Activated CD8-positive, alpha-beta memory T cell treated with anti-CD3 and anti-CD28 coated beads, Interleukin-2, amount 50 U/mL, for 4 hours (primary cell): ENCODE measurements around the gene CBY1.
A peak's percentile ranks its signal among the peaks of the same experiment; 100 is the strongest.

Experiments used
- DNase-seq: peaks from one replicate; pipeline ENCODE4 v3.0.0-alpha.2; 2020

CBY1 gene

GRCh38 chr22:38652859-38653258 is 3.6 kb upstream of the CBY1 start:
- no peak for DNase-seq

DNA sequence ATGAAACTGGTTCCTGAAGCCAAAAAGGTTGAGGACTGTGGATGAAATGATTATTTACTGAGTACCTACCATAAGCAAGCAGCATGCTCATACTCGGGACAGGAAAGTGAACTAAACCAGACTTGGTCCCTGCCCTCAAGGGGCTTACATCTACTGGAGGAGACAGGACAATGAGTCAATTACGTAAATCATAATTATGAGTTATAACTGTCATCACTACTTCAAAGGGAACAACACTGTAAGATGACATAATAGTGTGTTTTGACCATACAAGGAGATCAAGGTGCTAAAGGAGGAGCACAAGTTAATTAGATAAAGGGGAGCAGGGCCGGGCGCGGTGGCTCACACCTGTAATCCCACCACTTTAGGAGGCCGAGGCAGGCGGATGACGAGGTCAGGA is 2.7 kb upstream of the CBY1 start:
- DNase-seq: no peak

DNA sequence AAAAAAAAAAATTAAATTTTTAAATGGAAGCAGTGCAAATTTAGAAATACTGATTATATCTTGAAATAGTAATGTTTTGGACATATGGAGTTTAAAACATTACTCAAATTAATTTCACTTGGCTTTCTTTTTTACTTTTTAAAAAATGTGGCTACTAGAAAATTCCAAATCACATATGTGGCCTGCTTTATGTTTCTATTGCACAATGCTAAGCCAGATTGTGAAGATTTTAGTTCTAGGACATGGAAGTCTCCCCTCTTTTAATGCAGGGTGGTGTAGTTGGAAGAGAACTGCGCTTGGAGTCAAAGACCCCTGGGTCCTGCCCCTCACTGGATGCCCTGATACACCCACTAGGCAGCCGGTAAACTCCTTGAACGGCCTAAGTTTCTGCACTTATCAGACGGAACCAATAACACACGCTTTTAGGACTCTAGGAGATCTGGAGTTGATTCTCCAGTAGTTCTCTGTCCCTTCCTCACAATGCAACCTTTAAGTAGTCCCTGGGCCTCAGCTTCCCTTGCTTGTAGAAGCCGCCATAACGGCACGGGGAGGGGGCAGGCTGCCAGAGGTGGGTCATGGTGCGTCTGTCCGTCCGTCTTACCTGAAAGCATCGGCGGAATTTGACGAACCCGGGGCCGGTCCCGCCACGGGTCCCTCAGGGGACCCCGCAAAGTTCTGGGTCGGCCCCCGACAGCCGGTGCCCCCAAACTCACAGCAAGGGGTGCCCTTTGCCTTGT is 751 bp upstream of the CBY1 start:
- no peak for DNase-seq

GRCh38 chr22:38657045-38657909 is 839 bp downstream of the CBY1 start:
- DNase-seq: no peak

DNA sequence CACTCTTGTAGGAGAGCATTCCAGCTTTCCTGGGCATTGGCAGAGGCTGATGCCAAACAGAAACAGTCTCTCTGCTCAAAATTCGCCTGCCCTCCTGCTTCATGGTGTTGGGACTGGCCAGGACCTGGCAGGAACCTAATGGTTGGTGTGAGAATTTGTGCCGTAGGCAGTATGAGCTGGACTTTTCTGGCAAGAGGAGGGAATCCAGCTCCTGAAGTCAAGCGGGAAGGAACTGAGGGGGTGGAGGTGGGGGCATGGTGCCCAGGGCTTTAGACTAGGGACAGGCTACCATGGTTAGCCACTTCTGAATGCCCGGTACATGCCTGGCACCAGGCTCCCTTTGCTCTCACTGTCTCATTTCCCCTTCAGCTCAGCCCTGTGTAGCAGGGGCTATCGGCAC is 18.4 kb downstream of the CBY1 start:
- DNase-seq: no peak

- DNase-seq: no peak
Observed at GRCh38 chr22:38675833-38676232, 19.4 kb downstream of the CBY1 start.

GRCh38 chr22:38681582-38682335 is 25.3 kb downstream of the CBY1 start, which contains the start of gene TOMM22:
Gene TOMM22 (plus strand): TSS chr22:38681957. CDS start chr22:38681979, 22 bp downstream.
- DNase-seq: peak; percentile 80

- DNase-seq: no peak
Observed at GRCh38 chr22:38684895-38685294, 28.5 kb downstream of the CBY1 start.

DNA sequence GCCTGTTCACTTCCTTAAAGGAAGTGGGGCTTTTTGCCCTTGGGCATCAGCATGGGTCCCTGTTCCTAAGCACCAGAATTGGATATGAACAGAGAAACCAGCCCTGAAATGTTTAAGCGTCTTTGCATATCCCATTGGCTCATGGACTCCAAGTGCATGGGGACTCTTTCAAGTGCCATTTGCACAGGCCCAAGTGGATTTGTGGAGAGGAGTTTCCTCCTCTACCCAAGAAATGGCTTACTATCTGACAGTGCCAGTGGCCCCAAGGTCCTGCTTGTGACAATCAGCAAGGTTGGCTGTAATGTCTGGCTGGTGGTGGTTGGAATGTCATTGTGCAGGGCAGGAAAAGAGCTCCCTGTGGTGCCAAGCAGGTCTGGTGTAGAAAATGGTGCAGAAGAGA is 29.3 kb downstream of the CBY1 start:
- DNase-seq: no peak

- DNase-seq: no peak
Observed at GRCh38 chr22:38689651-38690050, 33.2 kb downstream of the CBY1 start.

DNA sequence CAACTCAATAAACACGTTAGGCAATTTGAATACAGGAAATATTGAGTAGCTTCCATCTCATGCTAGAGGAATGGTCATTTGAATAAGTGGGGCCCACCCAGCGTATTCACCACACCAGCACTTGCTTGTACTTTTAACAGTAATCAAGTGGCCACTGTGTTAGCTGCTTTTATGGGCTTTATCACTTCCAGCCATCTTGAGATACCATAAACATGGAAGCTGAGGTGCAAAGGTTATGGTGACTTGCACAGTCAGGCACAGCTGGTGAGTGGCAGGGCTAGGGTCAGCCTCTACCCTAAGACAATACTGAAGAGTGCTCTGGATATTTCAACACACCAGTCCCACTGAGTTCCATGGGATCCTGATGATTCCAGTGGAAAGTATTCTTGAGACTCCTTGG is 37.6 kb downstream of the CBY1 start:
- DNase-seq: no peak

- DNase-seq: no peak
Observed at GRCh38 chr22:38694940-38695339, 38.5 kb downstream of the CBY1 start.

DNA sequence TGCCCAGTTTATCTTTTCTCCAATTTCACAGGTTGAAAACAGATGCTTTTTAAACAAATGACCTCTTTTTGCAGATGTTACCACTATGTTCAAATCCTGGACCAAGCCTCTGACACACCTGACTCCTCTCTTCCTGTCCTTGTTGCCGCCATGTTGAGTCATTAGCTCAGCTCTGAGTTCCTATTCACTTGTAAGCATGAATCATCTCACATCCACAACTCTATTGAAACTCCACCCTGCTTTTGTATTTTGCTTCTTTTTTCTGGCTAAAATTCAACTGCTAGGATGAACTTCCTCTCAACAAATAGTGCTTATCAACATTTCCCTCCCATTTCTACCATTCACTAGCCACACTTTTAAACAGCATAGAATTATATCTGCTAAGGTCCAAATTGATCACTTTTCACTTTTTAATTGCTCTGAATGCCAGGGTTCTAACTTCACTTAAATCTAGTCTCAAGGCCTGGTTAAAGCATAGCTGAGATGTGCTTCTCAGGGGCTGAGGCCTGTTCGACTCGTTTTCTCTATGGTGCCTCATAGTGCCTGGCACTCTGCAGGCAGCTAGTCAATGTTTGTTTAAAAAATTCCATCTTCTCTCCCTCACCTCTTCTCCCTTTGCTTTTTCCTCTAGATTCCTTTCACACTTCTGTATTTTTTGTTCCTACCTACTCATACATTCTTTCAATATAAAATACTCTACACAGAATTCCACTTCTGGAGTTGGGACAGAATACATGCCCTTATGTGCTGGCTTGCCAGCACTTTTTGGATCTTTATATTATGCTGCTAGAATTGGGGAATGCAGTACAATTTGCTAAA is 40.4 kb downstream of the CBY1 start:
- peak; percentile 48 for DNase-seq

DNA sequence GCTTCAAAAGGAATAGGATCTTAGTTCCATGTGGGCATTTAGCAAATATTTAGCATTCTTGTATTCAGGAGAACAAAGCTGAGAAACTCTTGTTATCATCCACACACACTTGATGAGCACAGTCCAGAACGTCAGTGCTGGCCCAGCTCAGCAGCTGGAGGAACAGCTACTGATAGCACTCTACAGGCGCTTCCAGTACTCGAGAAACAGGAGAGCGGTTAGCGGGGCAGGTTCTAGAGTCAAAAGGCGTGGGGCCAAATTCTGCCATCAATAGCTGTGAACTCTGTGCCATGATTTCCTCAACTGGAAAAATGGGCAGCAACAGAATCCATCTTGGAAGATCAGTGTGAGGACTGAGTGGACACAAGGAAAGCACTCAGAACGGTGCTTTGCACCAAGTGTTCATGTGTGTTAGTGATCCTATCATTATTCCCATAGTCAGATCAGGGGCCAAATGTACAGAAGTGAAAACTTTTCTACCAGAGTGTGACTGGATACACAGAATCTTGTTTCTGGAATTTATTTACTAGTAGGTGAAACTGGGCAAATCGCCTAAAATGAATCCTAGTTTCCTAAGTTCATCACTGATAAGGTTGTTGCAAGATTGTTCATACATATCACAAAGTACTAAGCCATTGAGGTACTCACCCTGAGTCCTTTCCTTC is 41.1 kb downstream of the CBY1 start:
- no peak for DNase-seq

GRCh38 chr22:38698407-38699094 is 42.1 kb downstream of the CBY1 start:
- DNase-seq: no peak

GRCh38 chr22:38699143-38699542 is 42.7 kb downstream of the CBY1 start:
- no peak for DNase-seq

DNA sequence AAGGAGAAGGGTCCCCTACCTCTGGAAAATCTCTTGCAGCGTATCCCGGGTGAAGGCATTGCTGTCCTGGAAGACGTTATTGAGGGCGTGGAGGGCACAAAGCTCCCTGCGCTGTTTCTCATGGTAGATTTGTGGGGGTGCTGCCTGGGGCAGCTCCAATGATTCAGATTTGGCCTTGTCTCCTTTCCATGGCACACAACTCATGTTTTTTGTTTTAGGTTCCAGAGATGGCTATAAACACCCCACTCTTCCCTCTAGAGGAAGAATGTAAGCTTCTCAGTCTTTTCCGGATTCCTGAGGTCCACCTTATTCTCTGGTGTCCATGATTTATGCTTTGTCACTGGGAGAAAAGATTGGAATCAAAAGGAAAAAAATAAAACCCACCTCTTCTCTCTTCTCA is 43.3 kb downstream of the CBY1 start:
- no peak for DNase-seq

DNA sequence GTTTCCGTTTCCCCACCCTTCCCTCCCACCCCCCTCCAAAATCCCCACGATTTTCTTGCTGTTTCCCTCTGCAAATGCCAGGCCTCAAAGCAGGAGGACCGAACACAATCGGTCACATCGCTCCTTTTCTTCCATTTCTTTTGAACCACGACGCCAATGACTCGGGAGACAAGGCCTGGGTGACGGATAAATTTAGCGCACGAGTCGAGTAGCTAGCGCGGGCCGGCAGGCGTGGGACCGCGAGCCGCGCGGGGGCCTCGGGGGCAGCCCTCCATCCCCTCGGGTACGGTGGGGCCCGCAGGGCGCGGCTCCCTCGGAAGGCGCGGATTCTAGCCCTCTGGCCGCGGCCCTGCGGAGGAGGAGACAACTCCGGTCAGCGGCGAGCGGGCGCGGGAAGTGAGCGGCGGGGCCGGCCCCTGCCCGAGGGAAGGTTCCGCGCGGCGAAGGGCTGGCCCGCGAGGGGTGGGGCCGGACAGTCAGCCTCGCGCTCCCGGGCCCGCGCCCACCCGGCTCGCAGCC is 43.9 kb downstream of the CBY1 start:
- DNase-seq: no peak

- peak; percentile 99 for DNase-seq
Observed at GRCh38 chr22:38700789-38701628, 44.6 kb downstream of the CBY1 start, which contains the start of gene JOSD1. Gene JOSD1 (minus strand): TSS chr22:38700943. CDS start chr22:38699987, 956 bp downstream.

DNA sequence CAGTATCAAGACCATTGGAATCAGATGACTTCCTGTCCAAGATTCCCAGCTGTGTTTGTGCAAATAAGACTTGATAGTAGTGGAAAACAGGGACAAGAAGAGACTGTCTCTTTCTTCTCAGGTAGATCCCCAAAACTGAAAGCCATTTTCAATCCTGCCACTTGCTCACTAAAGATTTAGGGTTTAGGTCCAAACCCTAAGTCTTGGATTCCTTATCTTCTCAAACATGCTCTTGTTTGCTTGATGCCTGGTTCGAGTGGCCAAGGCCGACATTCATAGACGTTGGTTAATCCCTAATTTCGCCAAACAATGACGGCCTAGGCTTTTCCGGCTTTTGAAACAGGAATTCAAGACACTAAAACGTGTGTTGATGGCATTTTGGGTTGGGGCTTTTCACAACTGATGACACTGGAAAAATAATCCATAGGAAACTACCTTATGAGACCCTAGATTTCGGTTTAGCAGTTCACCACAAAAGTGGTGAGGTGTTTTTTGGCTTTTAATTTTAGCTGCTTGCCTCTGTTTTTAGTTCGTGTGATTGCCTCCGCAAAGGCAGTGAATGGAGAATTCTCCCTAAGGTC is 48.3 kb downstream of the CBY1 start:
- no peak for DNase-seq
